Measurements from ENCODE around the gene EVX2.
A peak's percentile ranks its signal among the peaks of the same experiment; 100 is the strongest.

EVX2 gene

DNA sequence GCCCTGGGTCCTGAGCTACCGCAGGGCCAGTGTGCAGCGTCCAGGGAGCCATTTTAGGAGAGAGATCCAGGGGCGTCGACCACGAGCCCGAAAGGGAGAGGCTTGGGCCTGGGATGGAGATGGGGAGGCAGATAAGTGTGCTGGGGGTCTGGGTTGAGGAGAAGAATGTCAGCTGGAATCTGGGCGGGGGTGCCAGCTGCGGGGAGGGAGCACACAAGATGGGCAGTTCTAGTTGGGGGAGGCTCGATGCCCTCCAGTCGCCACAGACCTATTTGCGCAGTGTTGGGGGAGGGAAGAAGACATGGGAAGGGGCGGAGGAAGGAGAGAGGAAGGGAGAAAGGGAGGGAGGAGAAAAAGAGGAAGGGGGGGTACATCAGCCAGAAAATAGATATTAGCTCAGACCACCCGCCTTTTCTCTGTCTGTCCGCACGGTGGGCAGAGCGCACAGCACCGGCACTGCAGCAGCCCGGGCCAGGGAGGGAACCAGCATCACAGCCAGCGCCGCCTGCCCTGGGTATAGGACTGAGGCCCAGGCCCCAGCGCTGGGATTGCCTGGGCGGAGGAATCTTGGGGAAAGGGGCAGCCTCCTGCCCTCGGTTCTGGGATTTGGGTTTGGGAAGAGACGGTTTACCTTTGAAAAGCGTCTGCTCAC, 21.4 kb upstream of the EVX2 start (continued):
- TF ChIP-seq, protein P1, sequence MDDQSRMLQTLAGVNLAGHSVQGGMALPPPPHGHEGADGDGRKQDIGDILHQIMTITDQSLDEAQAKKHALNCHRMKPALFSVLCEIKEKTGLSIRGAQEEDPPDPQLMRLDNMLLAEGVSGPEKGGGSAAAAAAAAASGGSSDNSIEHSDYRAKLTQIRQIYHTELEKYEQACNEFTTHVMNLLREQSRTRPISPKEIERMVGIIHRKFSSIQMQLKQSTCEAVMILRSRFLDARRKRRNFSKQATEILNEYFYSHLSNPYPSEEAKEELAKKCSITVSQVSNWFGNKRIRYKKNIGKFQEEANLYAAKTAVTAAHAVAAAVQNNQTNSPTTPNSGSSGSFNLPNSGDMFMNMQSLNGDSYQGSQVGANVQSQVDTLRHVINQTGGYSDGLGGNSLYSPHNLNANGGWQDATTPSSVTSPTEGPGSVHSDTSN (CRISPR knock-in tag; IDR thresholded peaks at IDR 0.05), result no peak
- TF ChIP-seq ZSCAN16 (tag by site-specific recombination; IDR thresholded peaks at IDR 0.05) (no peak; the same call in 1 of the 2 replicates), EGR2 (tag by site-specific recombination; IDR thresholded peaks at IDR 0.05; ENCODE audit: low read depth) (peak; percentile 52; the same call in 1 of the 2 replicates), ZNF777 (tag by site-specific recombination; IDR thresholded peaks at IDR 0.05; ENCODE audit: borderline replicate concordance) (no peak), ZNF423 (tag by site-specific recombination; IDR thresholded peaks at IDR 0.05) (no peak), ZNF157 (tag by site-specific recombination; IDR thresholded peaks at IDR 0.05) (no peak), ZNF341 (tag by site-specific recombination; IDR thresholded peaks at IDR 0.05; ENCODE audit: low read depth) (peak; percentile 95), GLI4 (tag by site-specific recombination; IDR thresholded peaks at IDR 0.05) (no peak), ZBTB1 (tag by site-specific recombination; IDR thresholded peaks at IDR 0.05) (no peak), ZNF239 (tag by site-specific recombination; IDR thresholded peaks at IDR 0.05) (no peak), FEZF1 (tag by site-specific recombination; IDR thresholded peaks at IDR 0.05) (peak; percentile 53), ZBTB21 (tag by site-specific recombination; IDR thresholded peaks at IDR 0.05) (0 out of 2 replicates have a peak, but pooled peaks have one; percentile 22), ZNF664 (tag by site-specific recombination; IDR thresholded peaks at IDR 0.05) (no peak), ZNF175 (tag by site-specific recombination; IDR thresholded peaks at IDR 0.05) (no peak), ZNF202 (tag by site-specific recombination; IDR thresholded peaks at IDR 0.05; ENCODE audit: borderline replicate concordance) (no peak), ZNF37A (tag by site-specific recombination; IDR thresholded peaks at IDR 0.05) (no peak), ZNF19 (tag by site-specific recombination; IDR thresholded peaks at IDR 0.05; ENCODE audit: low read depth) (no peak), YY2 (tag by site-specific recombination; IDR thresholded peaks at IDR 0.05) (no peak; the same call in 1 of the 2 replicates), ZNF580 (tag by site-specific recombination; IDR thresholded peaks at IDR 0.05) (no peak), ZNF529 (tag by site-specific recombination; IDR thresholded peaks at IDR 0.05; ENCODE audit: insufficient replicate concordance) (no peak), ZBTB8A (tag by site-specific recombination; IDR thresholded peaks at IDR 0.05) (peak; percentile 81), ZFP69B (tag by site-specific recombination; IDR thresholded peaks at IDR 0.05) (peak; percentile 21; the same call in 1 of the 2 replicates), ZNF221 (tag by site-specific recombination; IDR thresholded peaks at IDR 0.05; ENCODE audit: borderline replicate concordance) (no peak; the same call in 1 of the 2 replicates), ZFP41 (tag by site-specific recombination; IDR thresholded peaks at IDR 0.05; ENCODE audit: borderline replicate concordance) (no peak), ZNF624 (tag by site-specific recombination; IDR thresholded peaks at IDR 0.05) (no peak), ZNF560 (tag by site-specific recombination; IDR thresholded peaks at IDR 0.05; ENCODE audit: borderline replicate concordance) (no peak), ZNF596 (tag by site-specific recombination; IDR thresholded peaks at IDR 0.05) (no peak), BCL11B (tag by site-specific recombination; IDR thresholded peaks at IDR 0.05; ENCODE audit: low read depth) (peak; percentile 59; the same call in 1 of the 2 replicates), ZIC2 (tag by site-specific recombination; IDR thresholded peaks at IDR 0.05) (peak; percentile 12; the same call in 1 of the 2 replicates), ZNF248 (tag by site-specific recombination; IDR thresholded peaks at IDR 0.05) (no peak), IKZF3 (tag by site-specific recombination; IDR thresholded peaks at IDR 0.05) (peak; percentile 86)
- TF ChIP-seq, protein P2, sequence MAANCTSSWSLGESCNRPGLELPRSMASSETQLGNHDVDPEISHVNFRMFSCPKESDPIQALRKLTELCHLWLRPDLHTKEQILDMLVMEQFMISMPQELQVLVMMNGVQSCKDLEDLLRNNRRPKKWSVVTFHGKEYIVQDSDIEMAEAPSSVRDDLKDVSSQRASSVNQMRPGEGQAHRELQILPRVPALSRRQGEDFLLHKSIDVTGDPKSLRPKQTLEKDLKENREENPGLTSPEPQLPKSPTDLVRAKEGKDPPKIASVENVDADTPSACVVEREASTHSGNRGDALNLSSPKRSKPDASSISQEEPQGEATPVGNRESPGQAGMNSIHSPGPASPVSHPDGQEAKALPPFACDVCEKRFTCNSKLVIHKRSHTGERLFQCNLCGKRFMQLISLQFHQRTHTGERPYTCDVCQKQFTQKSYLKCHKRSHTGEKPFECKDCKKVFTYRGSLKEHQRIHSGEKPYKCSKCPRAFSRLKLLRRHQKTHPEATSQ (tag by site-specific recombination; IDR thresholded peaks at IDR 0.05), result no peak
- TF ChIP-seq, protein P3, sequence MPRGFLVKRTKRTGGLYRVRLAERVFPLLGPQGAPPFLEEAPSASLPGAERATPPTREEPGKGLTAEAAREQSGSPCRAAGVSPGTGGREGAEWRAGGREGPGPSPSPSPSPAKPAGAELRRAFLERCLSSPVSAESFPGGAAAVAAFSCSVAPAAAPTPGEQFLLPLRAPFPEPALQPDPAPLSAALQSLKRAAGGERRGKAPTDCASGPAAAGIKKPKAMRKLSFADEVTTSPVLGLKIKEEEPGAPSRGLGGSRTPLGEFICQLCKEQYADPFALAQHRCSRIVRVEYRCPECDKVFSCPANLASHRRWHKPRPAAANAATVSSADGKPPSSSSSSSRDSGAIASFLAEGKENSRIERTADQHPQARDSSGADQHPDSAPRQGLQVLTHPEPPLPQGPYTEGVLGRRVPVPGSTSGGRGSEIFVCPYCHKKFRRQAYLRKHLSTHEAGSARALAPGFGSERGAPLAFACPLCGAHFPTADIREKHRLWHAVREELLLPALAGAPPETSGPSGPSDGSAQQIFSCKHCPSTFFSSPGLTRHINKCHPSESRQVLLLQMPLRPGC (tag by site-specific recombination; IDR thresholded peaks at IDR 0.05), result no peak
- TF ChIP-seq, protein P4, sequence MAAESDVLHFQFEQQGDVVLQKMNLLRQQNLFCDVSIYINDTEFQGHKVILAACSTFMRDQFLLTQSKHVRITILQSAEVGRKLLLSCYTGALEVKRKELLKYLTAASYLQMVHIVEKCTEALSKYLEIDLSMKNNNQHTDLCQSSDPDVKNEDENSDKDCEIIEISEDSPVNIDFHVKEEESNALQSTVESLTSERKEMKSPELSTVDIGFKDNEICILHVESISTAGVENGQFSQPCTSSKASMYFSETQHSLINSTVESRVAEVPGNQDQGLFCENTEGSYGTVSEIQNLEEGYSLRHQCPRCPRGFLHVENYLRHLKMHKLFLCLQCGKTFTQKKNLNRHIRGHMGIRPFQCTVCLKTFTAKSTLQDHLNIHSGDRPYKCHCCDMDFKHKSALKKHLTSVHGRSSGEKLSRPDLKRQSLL (tag by site-specific recombination; IDR thresholded peaks at IDR 0.05), result no peak
- TF ChIP-seq, protein P5, sequence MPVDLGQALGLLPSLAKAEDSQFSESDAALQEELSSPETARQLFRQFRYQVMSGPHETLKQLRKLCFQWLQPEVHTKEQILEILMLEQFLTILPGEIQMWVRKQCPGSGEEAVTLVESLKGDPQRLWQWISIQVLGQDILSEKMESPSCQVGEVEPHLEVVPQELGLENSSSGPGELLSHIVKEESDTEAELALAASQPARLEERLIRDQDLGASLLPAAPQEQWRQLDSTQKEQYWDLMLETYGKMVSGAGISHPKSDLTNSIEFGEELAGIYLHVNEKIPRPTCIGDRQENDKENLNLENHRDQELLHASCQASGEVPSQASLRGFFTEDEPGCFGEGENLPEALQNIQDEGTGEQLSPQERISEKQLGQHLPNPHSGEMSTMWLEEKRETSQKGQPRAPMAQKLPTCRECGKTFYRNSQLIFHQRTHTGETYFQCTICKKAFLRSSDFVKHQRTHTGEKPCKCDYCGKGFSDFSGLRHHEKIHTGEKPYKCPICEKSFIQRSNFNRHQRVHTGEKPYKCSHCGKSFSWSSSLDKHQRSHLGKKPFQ (tag by site-specific recombination; IDR thresholded peaks at IDR 0.05), result no peak
